Endothelial cell of umbilical vein (primary cell): ENCODE data around the gene CEACAM1. TPM values are rescaled to one million over a fixed set of nuclear protein-coding genes. Genes with fewer than 3 reads are reported as not detected.

Source experiments
- BruUV-seq: library from RNA; stranded (reverse); fragments of 400-500 nt; replicated peaks from 2 replicates; lab custom pipeline; 2021; lab: Mats Ljungman, UMichigan
- CTCF ChIA-PET: fragments of 300-600, 350-600 bp; sonication (Branson Sonifier 250); formaldehyde crosslinking; loops from one replicate; lab custom pipeline; 2021; ENCODE audit warnings: antibody characterized with exemption, inconsistent platforms; lab: Charles Lee
- POLR2A ChIA-PET: fragments of 300-600, 350-600 bp; sonication (Branson Sonifier 250); formaldehyde crosslinking; loops from one replicate; lab custom pipeline; 2021; ENCODE audit warnings: antibody characterized with exemption, inconsistent platforms; lab: Charles Lee
- DNase-seq: peaks from one replicate; pipeline ENCODE4 v3.0.0-alpha.2; 2011; ENCODE audit warnings: low read depth, low spot score
- FAIRE-seq: peaks from 2 replicates; lab custom pipeline; 2011; peaks lifted over from hg19 to GRCh38; lab: Jason Lieb, UNC
- H2AFZ ChIP-seq: 2 replicates; pipeline ENCODE4 v1.6.0; 2012; ENCODE audit warnings: low read depth, low read length, control low read depth, inconsistent platforms
- H3K27ac ChIP-seq: 2 replicates; pipeline ENCODE4 v1.5.1; 2011; ENCODE audit warnings: low read depth, mild to moderate bottlenecking, control low read depth, low read length, moderate library complexity; ENCODE audit not compliant: insufficient read depth
- H3K27me3 ChIP-seq, 2 experiments: 2 replicates each; pipeline versions ENCODE4 v1.6.0 to v1.6.1; 2011; ENCODE audit warnings: low read length in 2 of 2, mixed read lengths in 1 of 2; ENCODE audit not compliant: control insufficient read depth in 2 of 2, insufficient read depth in 2 of 2
- H3K36me3 ChIP-seq, 2 experiments: 2 replicates in 1 of 2; 3 replicates in 1 of 2; pipeline ENCODE4 v1.5.1; 2011; ENCODE audit warnings: low read length in 2 of 2, mild to moderate bottlenecking in 1 of 2, moderate library complexity in 1 of 2; ENCODE audit not compliant: control insufficient read depth in 2 of 2, insufficient read depth in 2 of 2; ENCODE audit errors: extremely low read depth in 1 of 2
- H3K4me1 ChIP-seq: 3 replicates; pipeline ENCODE4 v1.5.1; 2011; ENCODE audit warnings: mild to moderate bottlenecking, low read length; ENCODE audit not compliant: control insufficient read depth, insufficient read depth; ENCODE audit errors: extremely low read depth
- H3K4me2 ChIP-seq: 2 replicates; pipeline ENCODE4 v1.6.1; 2011; ENCODE audit warnings: low read length, control low read depth, mixed read lengths; ENCODE audit not compliant: insufficient read depth
- H3K4me3 ChIP-seq, 3 experiments: fragments of 200-600 bp in 1 of 3; sonication (generic), shearing (Covaris generic) in 1 of 3; replicated peaks in 1 of 3; 2 replicates each; pipeline ENCODE4 v1.5.1; 2011 to 2016; ENCODE audit warnings: control low read depth in 3 of 3, low read length in 3 of 3, mild to moderate bottlenecking in 2 of 3, inconsistent platforms in 1 of 3, low read depth in 1 of 3, moderate library complexity in 1 of 3; ENCODE audit not compliant: insufficient read depth in 1 of 3
- H3K79me2 ChIP-seq: 2 replicates; pipeline ENCODE4 v1.6.0; 2012; ENCODE audit warnings: low read length, inconsistent platforms; ENCODE audit not compliant: control insufficient read depth, insufficient read depth
- H3K9ac ChIP-seq: replicated peaks from 2 replicates; pipeline ENCODE3; 2011; ENCODE audit warnings: low read length, control low read depth; ENCODE audit not compliant: insufficient read depth; ENCODE audit errors: extremely low read depth
- H3K9me1 ChIP-seq: replicated peaks from 3 replicates; pipeline ENCODE4 v1.6.0; 2011; ENCODE audit warnings: mild to moderate bottlenecking, low read length; ENCODE audit not compliant: control insufficient read depth, insufficient read depth; ENCODE audit errors: extremely low read depth
- H3K9me3 ChIP-seq: replicated peaks from 2 replicates; pipeline ENCODE4 v1.5.1; 2012; ENCODE audit warnings: low read length, inconsistent platforms; ENCODE audit not compliant: control insufficient read depth, insufficient read depth
- H4K20me1 ChIP-seq: replicated peaks from 2 replicates; pipeline ENCODE3; 2011; ENCODE audit warnings: mild to moderate bottlenecking, low read length; ENCODE audit not compliant: control insufficient read depth, insufficient read depth; ENCODE audit errors: extremely low read depth
- CTCF ChIP-seq, 2 donors: IDR thresholded peaks; 1 replicate in 1 of 2; 2 replicates in 1 of 2; pipeline ENCODE4 v1.5.1; 2011; ENCODE audit warnings: low read length in 2 of 2, mild to moderate bottlenecking in 2 of 2, moderate library complexity in 2 of 2, control low read depth in 1 of 2, inconsistent platforms in 1 of 2, low read depth in 1 of 2; ENCODE audit not compliant: insufficient read depth in 1 of 2; ENCODE audit errors: extremely low read depth in 1 of 2
- EZH2 ChIP-seq: IDR thresholded peaks from 2 replicates; pipeline ENCODE4 v1.6.1; 2012; ENCODE audit warnings: borderline replicate concordance, low read depth, mild to moderate bottlenecking, moderate library complexity, low read length, inconsistent platforms; ENCODE audit not compliant: severe bottlenecking
- FOS ChIP-seq: IDR thresholded peaks from 2 replicates; pipeline ENCODE4 v1.6.1; 2011; ENCODE audit warnings: mild to moderate bottlenecking, low read length, moderate library complexity, borderline replicate concordance; ENCODE audit not compliant: insufficient read depth
- GATA2 ChIP-seq: IDR thresholded peaks from 2 replicates; pipeline ENCODE4 v1.7.0; 2011; ENCODE audit warnings: low read depth, mild to moderate bottlenecking, moderate library complexity, mixed read lengths, low read length; ENCODE audit not compliant: insufficient read length, insufficient read depth
- JUN ChIP-seq: IDR thresholded peaks from 2 replicates; pipeline ENCODE4 v1.6.1; 2011; ENCODE audit warnings: borderline replicate concordance, low read depth; ENCODE audit not compliant: insufficient read length, insufficient read depth
- MAX ChIP-seq: IDR thresholded peaks from 2 replicates; pipeline ENCODE4 v1.6.1; 2011; ENCODE audit not compliant: insufficient read depth, insufficient read length
- MYC ChIP-seq: IDR thresholded peaks from one replicate; pipeline ENCODE4 v1.6.1; 2011; ENCODE audit warnings: mild to moderate bottlenecking, low read depth, low read length
- POLR2A ChIP-seq: IDR thresholded peaks from 2 replicates; pipeline ENCODE4 v1.6.1; 2012; ENCODE audit warnings: low read depth, mild to moderate bottlenecking, control low read depth, low read length
- POLR2AphosphoS5 ChIP-seq: IDR thresholded peaks from 2 replicates; pipeline ENCODE4 v1.6.1; 2012; ENCODE audit warnings: low read depth, mild to moderate bottlenecking, control low read depth, low read length, moderate library complexity; ENCODE audit not compliant: insufficient read depth
- dilution Hi-C: fragments of 300-500 bp; cut with MboI; formaldehyde crosslinking; loops from one replicate; pipeline ENCODE4 v1.15.0; 2019; ENCODE audit warnings: low sequenced_read_pairs; ENCODE audit not compliant: extremely low pct_ligation_motif_present
- intact Hi-C: fragments of 100-400 bp; cut with micrococcal nuclease; formaldehyde crosslinking; loops from one replicate; pipeline ENCODE4 v1.10.0; 2022
- polyA plus RNA-seq, 4 experiments: library from polyadenylated mRNA; depleted of rRNA in 3 of 4; stranded (reverse) in 3 of 4; unstranded in 1 of 4; fragments of >200 nt; gene quantifications; 2 replicates each; pipeline versions ENCODE4 v1.2.1 to v1.2.3, GENCODE V29; 2011 to 2012; ENCODE audit warnings: missing spikeins in 1 of 4
- total RNA-seq: library from RNA; stranded (reverse); gene quantifications from 2 replicates; pipeline ENCODE4 v1.2.3, GENCODE V29; 2021

CEACAM1 gene
- total and polyA plus RNA-seq, 2 donors (not counting 3 experiments of a cell fraction or from before 2014, with no cell fraction given), result 3.5 to 3.6 TPM

GRCh38 chr19:42508892-42509444 lies 19.3 kb downstream of the CEACAM1 start:
- ChIA-PET CTCF (no interaction called here), POLR2A (no interaction called here)
- DNase-seq (no peak), FAIRE-seq (no peak)
- H4K20me1 ChIP-seq, result no peaks in the 10 kb centered on the region
- H2AFZ ChIP-seq, result no peak overlapping the region
- intact Hi-C loops, result no loop called here
- H3K36me3 ChIP-seq, result no peaks in the 10 kb centered on the region
- no peaks in the 10 kb centered on the region for H3K4me1 ChIP-seq
- no TSS peak for BruUV-seq
- no peaks in the 10 kb centered on the region for H3K27me3 ChIP-seq
- no peaks in the 10 kb centered on the region for H3K79me2 ChIP-seq
- no peak overlapping the region for H3K4me3 ChIP-seq
- H3K9me1 ChIP-seq, result no peaks in the 10 kb centered on the region
- no peak overlapping the region for H3K4me2 ChIP-seq
- no peak overlapping the region for H3K27ac ChIP-seq
- TF ChIP-seq POLR2A (no peak), GATA2 (no peak), MAX (no peak)
- H3K9ac ChIP-seq, result no peak overlapping the region
- H3K9me3 ChIP-seq, result no peaks in the 10 kb centered on the region
- dilution Hi-C loops, result no loop called here

- H3K27me3 ChIP-seq, result no peaks in the 10 kb centered on the region
- no peak overlapping the region for H3K4me2 ChIP-seq
- no peaks in the 10 kb centered on the region for H3K9me1 ChIP-seq
- no peak overlapping the region for H3K4me3 ChIP-seq
- intact Hi-C loops, result no loop called here
- H3K9ac ChIP-seq, result no peak overlapping the region
- no peaks in the 10 kb centered on the region for H4K20me1 ChIP-seq
- no peaks in the 10 kb centered on the region for H3K36me3 ChIP-seq
- dilution Hi-C loops, result no loop called here
- no TSS peak for BruUV-seq
- ChIA-PET POLR2A (no interaction called here), CTCF (no interaction called here)
- no peak overlapping the region for H2AFZ ChIP-seq
- H3K9me3 ChIP-seq, result no peaks in the 10 kb centered on the region
- TF ChIP-seq JUN, result no peak
- no peak for TF ChIP-seq POLR2A
- TF ChIP-seq POLR2AphosphoS5, result no peak
- no peak for TF ChIP-seq CTCF (IDR thresholded peaks at IDR 0.05; ENCODE audit: extremely low read depth in 1 of 2, insufficient read depth in 1 of 2, low read depth in 1 of 2, low read length in 2 of 2)
- TF ChIP-seq EZH2, result no peak
- TF ChIP-seq GATA2, result no peak
- no peak for TF ChIP-seq MAX
- TF ChIP-seq MYC, result no peak
- TF ChIP-seq FOS, result no peak
- FAIRE-seq, result no peak
- H3K79me2 ChIP-seq, result no peaks in the 10 kb centered on the region
- H3K4me1 ChIP-seq, result no peaks in the 10 kb centered on the region
- no peak for DNase-seq
- no peak overlapping the region for H3K27ac ChIP-seq
These were observed 23.2 kb downstream of the CEACAM1 start for GRCh38 chr19:42505066-42505465.
